NCI-H2227 treated with DMSO at 0.1 percent for 48 hours (cell line): ENCODE results near the gene PUS7L.
"Not testable (repeated sequence)": the region's sequence is repeated elsewhere in the genome, so short reads cannot be mapped to it uniquely, and the experiment has no call there.

ENCODE experiments used
- DNase-seq: peaks from one replicate; lab custom pipeline; 2025; lab: John Stamatoyannopoulos, UW

Gene PUS7L, protein sequence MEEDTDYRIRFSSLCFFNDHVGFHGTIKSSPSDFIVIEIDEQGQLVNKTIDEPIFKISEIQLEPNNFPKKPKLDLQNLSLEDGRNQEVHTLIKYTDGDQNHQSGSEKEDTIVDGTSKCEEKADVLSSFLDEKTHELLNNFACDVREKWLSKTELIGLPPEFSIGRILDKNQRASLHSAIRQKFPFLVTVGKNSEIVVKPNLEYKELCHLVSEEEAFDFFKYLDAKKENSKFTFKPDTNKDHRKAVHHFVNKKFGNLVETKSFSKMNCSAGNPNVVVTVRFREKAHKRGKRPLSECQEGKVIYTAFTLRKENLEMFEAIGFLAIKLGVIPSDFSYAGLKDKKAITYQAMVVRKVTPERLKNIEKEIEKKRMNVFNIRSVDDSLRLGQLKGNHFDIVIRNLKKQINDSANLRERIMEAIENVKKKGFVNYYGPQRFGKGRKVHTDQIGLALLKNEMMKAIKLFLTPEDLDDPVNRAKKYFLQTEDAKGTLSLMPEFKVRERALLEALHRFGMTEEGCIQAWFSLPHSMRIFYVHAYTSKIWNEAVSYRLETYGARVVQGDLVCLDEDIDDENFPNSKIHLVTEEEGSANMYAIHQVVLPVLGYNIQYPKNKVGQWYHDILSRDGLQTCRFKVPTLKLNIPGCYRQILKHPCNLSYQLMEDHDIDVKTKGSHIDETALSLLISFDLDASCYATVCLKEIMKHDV

DNA sequence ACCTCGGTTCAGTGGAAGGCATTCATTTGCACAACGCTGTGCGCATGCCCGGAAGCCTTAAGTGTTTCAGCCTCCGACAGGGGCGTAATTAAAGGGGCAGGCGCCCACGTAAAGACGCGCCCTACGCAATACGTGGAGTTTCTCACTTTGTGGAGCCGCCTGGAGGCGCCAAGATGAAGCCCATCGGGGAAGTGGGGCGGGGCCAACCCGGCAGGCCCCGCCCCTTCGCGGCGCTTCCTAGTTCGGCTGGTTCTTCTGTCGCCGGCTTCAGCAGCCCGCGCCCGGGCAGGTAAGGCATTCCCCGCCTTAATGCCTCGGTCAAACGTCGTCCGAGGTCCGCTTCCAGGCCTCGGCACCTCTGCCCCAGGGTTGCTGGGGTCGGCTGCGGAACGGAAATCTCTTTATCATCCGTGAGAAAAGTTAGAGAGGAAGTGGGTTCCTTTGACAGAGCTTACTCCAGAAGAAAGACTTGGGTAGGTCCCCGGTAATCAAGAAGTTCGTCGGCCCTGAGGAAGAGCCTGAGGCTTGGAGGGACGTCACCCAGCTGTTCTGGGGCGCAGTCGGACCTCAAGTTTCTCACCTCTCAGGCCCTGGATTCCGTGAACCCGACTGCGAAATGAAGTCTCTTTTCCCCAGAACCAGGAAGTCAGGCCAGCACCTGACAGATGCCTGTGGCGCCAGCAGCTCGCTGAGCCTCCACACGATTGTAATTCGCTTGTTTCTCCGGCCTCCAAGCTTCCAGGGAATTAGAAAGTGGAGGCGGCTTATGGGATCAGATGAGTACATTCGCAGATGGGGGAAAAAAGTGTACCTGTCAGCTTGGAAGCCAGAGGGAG, at the start of gene PUS7L, which contains the start of gene IRAK4:
Gene PUS7L (minus strand): TSS at position 63 of the 836 bp plus-strand sequence. CDS start 3,545 bp downstream, outside the sequence.
Gene IRAK4 (plus strand): TSS at position 224 of the 836 bp plus-strand sequence. CDS start 9,161 bp downstream, outside the sequence.
- peak; percentile 83 for DNase-seq

GRCh38 chr12:43807386-43807785, 48.8 kb upstream of the PUS7L start:
- no peak for DNase-seq

DNA sequence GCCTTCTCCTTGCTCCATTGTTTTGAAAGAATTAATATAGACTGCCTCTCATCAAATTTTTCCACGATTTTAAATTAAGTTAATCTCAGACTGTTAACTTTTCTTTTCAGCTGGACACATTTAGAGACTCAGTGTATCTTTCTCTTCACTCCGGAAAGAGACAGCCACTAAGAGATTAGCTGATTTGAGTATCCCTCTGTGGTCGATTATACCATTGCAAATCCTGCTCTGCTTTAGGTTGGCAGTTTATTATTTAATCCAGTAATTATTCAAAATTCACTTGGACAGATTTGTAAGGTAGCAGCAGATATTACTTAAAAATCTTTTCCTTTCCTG, 48.1 kb upstream of the PUS7L start:
- DNase-seq = no peak

DNA sequence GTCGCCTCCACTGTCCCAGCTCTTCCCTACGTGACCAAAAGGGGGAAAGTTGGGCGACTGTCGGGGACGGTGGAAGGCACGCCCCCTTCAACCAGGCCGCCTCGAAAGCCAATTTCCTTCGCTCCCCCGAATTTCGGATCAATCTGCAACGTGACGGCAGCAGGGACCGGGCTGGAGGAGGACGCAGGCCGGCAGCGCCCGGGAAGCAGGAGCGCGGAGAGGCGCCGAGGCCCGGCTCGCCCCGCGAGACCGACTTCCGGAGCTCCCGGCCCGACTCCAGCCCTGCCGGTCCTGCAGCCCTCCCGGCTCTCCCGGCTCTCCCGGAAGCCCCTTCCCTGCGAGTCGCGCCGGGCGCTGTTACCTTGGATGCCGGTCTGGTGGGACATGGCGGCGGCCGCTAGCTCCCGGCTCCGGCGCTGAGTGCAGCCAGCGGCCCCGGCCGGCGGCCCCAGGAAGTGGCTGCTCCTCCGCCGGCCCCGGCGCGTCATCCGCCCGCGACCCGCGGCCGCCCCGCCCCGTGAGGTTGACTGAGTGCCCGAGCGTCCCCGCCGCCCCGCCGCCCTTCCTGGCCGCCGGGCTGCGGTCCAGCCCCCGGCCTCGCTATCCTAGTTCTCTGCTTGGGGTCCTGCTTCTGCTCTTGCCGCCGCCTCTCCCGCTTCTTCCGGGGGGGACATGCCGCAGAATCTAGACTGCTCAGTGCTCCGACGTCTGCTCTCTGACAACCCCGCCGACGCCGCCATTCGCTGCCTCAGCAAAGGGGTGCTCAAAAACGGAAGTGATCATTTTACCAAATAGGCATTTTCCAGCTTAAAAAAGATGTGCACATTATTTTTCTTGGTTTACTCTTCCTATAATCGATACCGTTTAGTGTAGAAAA, 47.5 kb upstream of the PUS7L start, which contains the start of gene TWF1:
Gene TWF1 (minus strand): TSS at position 458 of the 877 bp plus-strand sequence. CDS start 72 bp downstream, at position 386.
- peak; percentile 55 for DNase-seq

GRCh38 chr12:43805149-43805859, 46.7 kb upstream of the PUS7L start:
- DNase-seq = no peak

DNA sequence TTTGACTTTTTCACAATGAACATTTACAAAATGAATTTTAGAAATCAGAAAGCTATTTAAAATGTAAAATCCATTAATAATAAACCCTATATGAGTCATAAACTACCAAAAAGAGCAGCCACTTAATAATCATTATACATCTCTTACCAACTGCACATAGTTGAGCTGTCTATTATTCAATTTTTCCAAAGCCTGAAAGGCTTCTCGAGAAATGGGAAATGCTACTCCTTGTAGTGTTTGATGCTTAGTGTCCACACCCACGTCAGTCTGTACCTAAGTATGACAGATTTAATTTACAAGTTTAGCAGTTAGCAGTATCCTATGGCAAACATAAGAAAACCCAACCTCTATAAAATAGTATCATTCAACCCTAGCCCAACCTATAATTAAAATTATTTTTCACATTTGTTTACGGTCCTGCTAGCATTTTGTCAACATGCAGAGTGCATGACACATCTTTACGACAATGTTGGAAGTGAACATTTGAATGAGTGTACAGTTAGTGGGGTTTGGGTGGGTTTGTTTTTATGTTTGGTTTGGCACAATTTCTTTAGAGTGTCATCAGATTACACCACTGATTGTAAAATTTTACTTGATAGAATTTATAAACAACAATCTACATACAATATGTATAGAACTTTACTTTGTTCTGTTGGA, 39.1 kb upstream of the PUS7L start:
- no peak for DNase-seq

DNA sequence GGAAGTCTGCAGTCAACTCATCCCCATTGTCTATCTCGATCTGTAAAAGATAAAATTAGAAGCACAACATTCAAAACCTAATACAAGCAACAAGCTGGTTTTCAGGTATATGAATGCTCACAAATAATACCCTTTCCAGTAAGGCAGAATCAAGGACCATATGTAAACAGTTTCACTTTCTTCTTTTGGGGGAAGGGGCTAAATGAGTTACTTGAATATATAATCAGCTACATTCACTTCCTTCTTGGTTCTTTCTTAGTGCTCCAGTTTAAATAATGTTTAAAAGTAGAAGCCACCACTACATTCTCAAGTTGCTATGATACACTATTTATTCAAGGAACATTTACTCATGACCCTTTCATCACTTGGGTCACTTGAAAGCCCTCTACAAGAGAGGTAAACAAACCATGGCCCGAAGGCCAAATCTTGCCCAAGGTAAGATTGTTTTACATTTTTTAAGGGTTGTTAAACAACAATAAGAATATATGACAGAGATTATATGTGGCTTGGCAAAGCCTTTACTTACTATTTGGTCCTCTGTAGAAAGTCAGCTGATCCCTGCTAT, 37.2 kb upstream of the PUS7L start:
- no peak for DNase-seq

DNA sequence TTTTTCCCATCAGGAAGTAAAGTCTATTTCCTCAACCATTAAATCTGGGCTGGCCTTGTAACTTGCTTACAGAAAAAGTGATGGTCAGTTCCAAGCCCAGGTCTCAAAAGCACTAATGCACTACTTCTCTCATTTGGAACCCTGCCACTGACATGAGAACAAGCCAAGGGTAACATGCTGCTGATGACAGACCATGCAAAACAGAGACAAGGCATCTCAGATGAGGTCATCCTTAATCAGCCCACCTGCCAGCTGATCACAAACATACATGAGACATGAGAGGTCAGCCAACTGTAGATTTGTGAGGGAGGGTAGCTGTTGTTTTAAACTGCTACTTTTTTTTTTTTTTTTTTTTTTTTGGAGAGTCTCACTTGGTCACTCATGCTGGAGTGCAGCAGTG, 31.4 kb upstream of the PUS7L start:
- DNase-seq = no peak

DNA sequence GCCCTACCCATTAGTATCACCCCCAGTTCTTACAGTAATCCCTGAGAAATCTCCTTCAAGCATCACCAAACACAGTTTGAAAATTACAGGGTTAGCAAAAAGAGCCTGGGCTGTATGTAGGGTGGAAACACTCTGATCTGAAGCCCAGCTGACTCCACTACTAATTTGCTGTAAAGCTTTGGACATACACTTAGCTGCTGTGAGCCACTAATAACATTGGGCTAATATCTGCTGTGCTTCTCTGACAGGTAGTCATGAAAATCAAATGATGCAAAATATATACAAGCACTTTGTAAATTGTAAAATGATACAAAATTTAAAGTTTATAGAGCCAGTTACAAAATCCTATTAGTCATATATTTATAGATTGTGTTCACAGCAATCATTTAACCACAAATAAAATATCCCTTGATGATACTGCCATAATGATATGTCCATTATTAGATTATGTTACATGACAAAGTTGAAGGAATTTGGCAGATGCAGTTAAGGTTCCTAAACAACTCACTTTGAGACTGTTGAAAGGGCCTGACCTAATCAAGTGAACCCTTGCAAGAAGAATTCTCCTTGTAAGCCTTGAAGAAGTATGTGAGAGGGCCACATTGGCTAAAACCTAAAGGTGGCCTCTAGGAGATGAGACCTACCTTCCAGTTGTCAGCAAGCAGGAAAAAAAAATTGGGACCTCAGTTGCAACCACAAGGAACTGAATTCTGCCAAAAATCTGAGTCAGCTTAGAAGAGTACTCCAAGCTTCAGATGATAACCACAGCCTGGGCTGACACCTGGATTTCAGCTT, 28.5 kb upstream of the PUS7L start:
- DNase-seq = peak; percentile 7

GRCh38 chr12:43776498-43776897, 17.9 kb upstream of the PUS7L start:
- no peak for DNase-seq

DNA sequence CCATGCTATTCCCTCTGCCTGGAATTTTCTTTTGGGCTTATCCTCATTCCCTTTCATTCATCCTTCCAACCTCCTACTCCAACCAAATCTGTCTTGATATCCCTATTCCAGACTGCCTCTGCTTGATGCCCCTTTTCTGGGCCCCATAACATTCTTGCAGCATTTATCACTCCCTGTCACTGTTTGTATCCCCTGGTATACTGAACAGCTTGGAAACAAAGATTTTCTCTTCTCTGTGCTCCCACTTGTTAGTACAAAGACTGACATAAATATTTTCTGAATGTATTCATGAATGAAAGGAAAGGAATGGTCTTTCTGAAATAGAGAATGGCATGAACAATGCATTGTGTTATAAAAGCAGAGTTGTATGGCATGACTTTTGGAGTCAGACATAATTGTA, 7.7 kb upstream of the PUS7L start:
- no peak for DNase-seq

GRCh38 chr12:43764528-43764927, 5.9 kb upstream of the PUS7L start:
- DNase-seq = no peak

- no peak for DNase-seq
These were observed 5.2 kb upstream of the PUS7L start for GRCh38 chr12:43763769-43764168.

DNA sequence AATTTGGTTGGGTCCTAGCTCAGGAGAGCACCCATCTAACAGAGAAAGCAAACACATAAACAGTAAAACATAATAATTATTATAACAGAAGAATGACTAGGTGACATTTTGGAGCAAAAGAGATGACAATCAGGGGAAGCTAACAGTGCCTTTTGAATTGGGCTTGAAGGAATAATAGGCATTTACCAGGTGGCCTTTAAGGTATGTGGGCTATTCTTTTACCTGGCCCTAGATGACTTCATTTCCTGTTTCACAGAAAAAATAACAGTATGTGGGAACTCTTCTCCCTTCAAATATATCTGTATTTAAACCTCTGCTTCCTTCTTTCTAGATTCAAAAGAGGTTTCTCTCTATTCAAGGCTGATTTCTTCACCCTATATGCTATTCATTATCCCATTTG, 4.0 kb upstream of the PUS7L start:
- no peak for DNase-seq

DNA sequence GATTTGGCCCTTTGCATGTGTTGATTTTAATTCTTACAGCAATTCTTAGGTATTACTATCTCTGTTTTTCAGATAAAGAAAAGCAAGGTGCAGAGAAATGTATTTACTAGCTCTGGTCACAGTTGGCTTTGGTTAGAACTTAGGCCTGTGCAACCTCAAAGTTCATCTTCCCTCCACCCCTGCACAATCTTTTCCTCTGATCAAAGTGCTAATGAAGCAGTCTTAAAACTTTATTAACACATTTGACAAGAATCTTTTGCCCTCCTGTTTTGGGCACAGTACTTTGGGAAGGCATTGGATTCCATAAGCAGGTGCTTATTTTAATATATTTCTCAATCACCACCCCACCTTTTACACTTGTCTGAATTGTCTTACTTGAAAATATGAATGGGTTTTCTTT, 2.9 kb upstream of the PUS7L start:
- no peak for DNase-seq

- DNase-seq = no peak
These were observed 1.8 kb upstream of the PUS7L start for GRCh38 chr12:43760396-43760795.

GRCh38 chr12:43758247-43758727, 303 bp downstream of the PUS7L start:
- DNase-seq = peak; percentile 17

DNA sequence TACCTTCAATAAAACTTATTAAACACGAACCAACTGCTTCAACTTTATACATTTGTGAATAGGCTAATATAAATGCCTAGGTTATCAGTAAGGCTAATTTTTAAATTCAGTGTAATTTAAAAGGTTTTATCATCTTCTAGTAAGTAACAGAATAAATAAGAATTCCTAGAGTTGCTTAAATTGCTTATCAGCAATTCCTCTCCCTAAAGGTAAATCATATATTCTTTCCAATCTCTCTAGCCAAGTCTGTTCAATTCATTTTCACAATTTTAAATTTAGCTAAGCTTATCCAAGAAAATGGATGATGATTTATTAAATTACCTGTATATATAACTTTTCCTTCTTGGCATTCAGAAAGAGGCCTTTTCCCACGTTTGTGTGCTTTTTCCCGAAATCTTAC, 4.6 kb downstream of the PUS7L start:
- DNase-seq = no peak

DNA sequence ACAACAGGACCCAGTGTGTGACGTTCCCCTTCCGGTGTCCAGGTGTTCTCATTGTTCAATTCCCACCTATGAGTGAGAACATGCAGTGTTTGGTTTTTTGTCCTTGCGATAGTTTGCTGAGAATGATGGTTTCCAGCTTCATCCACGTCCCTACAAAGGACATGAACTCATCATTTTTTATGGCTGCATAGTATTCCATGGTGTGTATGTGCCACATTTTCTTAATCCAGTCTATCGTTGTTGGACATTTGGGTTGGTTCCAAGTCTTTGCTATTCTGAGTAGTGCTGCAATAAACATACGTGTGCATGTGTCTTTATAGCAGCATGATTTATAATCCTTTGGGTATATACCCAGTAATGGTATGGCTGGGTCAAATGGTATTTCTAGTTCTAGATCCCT, 7.2 kb downstream of the PUS7L start:
- DNase-seq = not testable (repeated sequence)
